GM21381 (cell line): Measurements from ENCODE around the gene BAHD1.

ENCODE experiments used
- ATAC-seq: cut with Tn5 transposase; IDR thresholded peaks from one replicate; pipeline ENCODE4 v1.9.1; 2021; ENCODE audit warnings: mild to moderate bottlenecking, moderate library complexity; ENCODE audit not compliant: unreplicated experiment

Gene BAHD1

GRCh38 chr15:40489274-40490175, 48.8 kb downstream of the BAHD1 start:
- ATAC-seq, result no peak

GRCh38 chr15:40493089-40493840, 52.5 kb downstream of the BAHD1 start:
- ATAC-seq, result no peak

GRCh38 chr15:40495516-40495915, 54.8 kb downstream of the BAHD1 start:
- no peak for ATAC-seq

GRCh38 chr15:40498418-40498817, 57.7 kb downstream of the BAHD1 start:
- ATAC-seq, result no peak

- ATAC-seq, result no peak
Observed at GRCh38 chr15:40498891-40499290, 58.1 kb downstream of the BAHD1 start.

- no peak for ATAC-seq
Observed at GRCh38 chr15:40499931-40500330, 59.2 kb downstream of the BAHD1 start.

- ATAC-seq, result no peak
Observed at GRCh38 chr15:40500568-40501330, 60.0 kb downstream of the BAHD1 start.

GRCh38 chr15:40501487-40501886, 60.7 kb downstream of the BAHD1 start:
- ATAC-seq, result no peak

GRCh38 chr15:40506964-40507571, 66.3 kb downstream of the BAHD1 start:
- ATAC-seq, result no peak

- no peak for ATAC-seq
Observed at GRCh38 chr15:40508216-40508615, 67.5 kb downstream of the BAHD1 start.

GRCh38 chr15:40510201-40510600, 69.4 kb downstream of the BAHD1 start:
- ATAC-seq, result no peak

GRCh38 chr15:40511093-40511471, 70.3 kb downstream of the BAHD1 start:
- no peak for ATAC-seq

- no peak for ATAC-seq
Observed at GRCh38 chr15:40511472-40512133, 70.8 kb downstream of the BAHD1 start.

GRCh38 chr15:40512440-40512839, 71.7 kb downstream of the BAHD1 start:
- ATAC-seq, result no peak

- ATAC-seq, result no peak
Observed at GRCh38 chr15:40513609-40514008, 72.9 kb downstream of the BAHD1 start.

- ATAC-seq, result no peak
Observed at GRCh38 chr15:40516322-40516721, 75.6 kb downstream of the BAHD1 start.
